Activated T-cell treated with anti-CD3 and anti-CD28 coated beads for 4 hours (primary cell): ENCODE data around the gene MYRFL.

Experiments used
- DNase-seq: peaks from one replicate; pipeline ENCODE4 v3.0.0-alpha.2; 2020

MYRFL gene

GRCh38 chr12:69935651-69936100 is 110.6 kb downstream of the MYRFL start:
- DNase-seq, result no peak

GRCh38 chr12:69936214-69936731 is 111.2 kb downstream of the MYRFL start:
- DNase-seq, result no peak

GRCh38 chr12:69936766-69937165 is 111.7 kb downstream of the MYRFL start:
- DNase-seq, result no peak

- no peak for DNase-seq
These were observed 122.1 kb downstream of the MYRFL start for GRCh38 chr12:69947123-69947522.

DNA sequence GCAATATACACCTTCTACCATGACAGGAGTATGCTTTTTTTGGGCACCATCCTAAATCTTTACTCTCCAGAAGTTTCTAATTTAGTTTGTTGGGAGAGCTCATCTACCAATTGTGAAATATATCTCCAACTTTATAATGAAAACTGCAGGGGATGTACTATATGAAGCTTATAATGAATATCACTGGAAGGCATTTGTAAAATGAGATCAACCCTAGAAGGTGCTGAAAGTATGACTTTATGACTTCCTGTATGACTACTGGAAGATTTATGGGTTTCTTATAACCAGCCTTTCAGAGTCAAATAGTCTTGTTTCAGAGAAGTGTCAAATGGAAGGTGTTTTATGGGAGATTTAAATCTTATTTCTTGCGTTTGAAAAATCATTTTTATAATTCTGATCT is 122.9 kb downstream of the MYRFL start:
- no peak for DNase-seq

DNA sequence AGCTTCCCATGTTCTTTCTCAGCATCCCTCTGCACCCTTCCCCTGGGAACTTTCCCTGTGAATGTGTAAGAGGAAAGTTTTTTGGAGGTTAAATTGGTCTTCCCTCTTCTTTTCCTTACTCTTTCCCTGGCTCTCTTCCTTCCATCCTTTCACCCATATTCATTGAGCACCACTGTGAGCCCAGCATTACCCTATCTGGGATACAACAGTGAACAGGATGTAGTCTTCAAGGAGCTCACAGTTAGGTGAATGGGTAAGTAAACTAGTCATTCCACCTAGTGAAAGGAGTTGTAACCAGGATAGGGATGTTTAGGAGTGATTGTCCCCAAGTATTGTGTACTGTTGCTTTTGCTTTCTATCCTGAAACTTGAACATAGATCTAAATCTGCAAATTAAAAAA is 123.8 kb downstream of the MYRFL start:
- DNase-seq, result no peak

- DNase-seq, result no peak
These were observed 124.4 kb downstream of the MYRFL start for GRCh38 chr12:69949311-69950002.

DNA sequence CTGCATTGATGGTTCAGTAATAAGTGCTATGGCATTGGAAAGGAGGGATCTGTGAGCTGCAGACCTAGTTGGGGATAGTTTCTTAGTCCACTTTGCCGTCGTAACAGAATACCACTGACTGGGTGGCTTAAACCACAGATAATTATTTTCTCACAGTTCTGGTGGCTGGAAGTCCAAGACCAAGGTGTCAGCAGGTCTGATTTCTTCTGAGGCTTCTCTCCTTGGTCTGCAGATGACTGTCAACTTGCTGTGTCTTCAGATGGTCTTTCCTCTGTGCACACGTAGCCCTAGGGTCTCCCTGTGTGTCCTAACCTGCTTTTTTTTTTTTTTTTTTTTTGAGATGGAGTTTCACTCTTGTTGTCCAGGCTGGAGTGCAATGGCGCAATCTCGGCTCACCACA is 126.1 kb downstream of the MYRFL start:
- DNase-seq, result no peak

DNA sequence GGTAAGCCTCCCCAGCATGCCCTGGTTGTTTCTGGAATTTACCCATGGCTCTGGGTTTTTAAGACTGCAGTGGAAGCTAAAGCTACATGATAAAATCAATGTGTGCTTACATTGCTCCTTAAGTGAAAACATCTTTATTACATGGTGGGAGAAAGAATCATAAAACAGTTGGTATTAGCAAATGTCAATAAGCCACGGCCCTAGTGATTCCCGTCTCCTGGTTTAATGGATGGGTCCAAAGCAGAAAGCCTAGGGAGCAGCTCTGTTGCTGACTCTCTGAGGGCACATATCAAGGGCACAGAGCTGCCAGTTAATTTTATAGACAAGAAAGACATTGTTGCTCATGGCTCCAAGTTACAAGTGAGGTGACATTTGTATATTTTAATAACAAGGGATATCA is 127.9 kb downstream of the MYRFL start:
- DNase-seq, result no peak

DNA sequence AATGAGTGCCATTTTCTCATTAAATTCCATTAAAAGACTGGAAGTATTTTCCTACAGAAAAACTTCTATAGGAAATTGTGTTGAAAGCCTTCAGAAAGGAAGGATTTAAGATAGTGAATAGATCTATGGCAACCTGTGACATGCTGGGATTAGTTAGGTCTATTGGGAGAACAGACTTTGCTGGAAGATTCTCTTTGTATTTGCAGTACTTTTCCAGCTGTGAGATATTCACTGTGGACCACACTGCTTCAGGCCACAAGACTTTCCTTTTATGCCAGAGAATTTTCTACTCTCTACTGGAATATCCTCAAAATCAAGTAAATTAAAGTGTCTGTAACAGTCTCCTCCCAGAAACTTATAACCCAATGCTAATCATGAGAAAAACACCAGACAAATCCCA is 136.2 kb downstream of the MYRFL start:
- DNase-seq, result no peak

GRCh38 chr12:69966409-69966808 is 141.4 kb downstream of the MYRFL start:
- no peak for DNase-seq

- no peak for DNase-seq
These were observed 141.8 kb downstream of the MYRFL start for GRCh38 chr12:69966839-69967238.

- no peak for DNase-seq
These were observed 144.0 kb downstream of the MYRFL start for GRCh38 chr12:69969011-69969410.

DNA sequence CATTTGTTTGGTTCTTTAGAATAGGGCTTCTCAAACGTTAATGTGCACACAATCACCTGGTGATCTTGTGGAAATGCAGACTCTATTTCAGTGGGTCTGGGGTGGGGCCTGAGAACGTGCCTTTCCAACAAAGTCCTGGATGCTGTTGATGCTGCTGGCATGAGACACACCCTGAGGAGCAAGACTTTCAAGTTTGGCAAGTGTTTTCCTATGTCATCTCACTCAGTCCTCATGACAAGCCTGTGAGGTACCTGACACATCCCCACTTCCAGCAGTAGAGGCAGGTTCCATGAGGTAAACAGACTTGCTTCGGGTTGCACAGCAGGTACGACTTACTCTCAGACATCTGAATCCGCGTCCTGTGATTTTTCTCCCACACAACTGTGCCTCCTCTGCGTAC is 147.1 kb downstream of the MYRFL start:
- DNase-seq, result no peak

- DNase-seq, result no peak
These were observed 153.0 kb downstream of the MYRFL start for GRCh38 chr12:69978020-69978419.

GRCh38 chr12:69981881-69982475 is 157.0 kb downstream of the MYRFL start:
- DNase-seq, result no peak

DNA sequence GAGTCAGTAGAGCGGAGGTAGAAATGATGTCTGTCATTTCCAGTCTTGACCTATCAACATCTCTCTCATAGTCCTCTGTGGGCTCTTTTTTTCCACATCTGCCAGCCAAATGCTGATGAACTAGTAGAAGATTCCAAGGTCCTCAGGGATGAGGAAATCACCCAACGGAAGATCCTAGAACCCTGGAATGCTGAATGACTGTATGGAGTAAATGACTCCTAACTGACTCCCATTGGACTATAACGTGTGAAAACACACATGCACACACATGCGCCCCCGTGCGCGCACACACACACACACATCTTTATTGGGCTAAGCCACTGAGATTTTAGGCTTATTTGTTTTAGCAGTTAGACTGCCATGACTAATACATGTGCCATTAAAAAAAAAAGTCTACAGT is 159.2 kb downstream of the MYRFL start:
- DNase-seq, result no peak

DNA sequence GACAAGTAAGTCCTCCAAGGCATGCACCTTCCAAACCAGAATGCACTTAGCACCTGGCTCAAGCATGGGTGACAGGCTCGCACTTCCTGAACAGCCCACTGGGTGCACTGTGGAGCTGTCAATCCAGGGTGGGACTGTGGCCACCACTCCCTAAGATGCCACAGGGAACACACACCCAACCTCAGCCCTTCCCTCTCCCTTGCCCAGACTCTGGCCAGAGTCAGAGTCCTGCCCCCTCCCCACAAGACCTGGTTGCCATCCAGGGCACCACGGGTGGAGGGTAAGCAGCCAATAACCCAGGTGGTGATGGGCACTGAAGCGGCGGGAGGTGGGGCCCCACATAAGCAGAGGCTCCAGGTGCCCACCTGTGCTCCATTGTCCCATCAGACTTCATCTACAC is 160.6 kb downstream of the MYRFL start:
- DNase-seq, result no peak

GRCh38 chr12:69986114-69986513 is 161.1 kb downstream of the MYRFL start:
- DNase-seq, result no peak

- no peak for DNase-seq
These were observed 162.6 kb downstream of the MYRFL start for GRCh38 chr12:69987579-69988091.

- DNase-seq, result no peak
These were observed 163.7 kb downstream of the MYRFL start for GRCh38 chr12:69988481-69989321.

- DNase-seq, result no peak
These were observed 166.8 kb downstream of the MYRFL start for GRCh38 chr12:69991690-69992288.

- DNase-seq, result no peak
These were observed 168.4 kb downstream of the MYRFL start for GRCh38 chr12:69993433-69993832.
